Mesenchymal stem cell (in vitro differentiated cells and primary cell): ENCODE measurements around the gene KLRG1.

Experiments
- DNase-seq: peaks from one replicate; pipeline ENCODE4 v3.0.0-alpha.2; 2013
- H2AFZ ChIP-seq: one replicate; pipeline ENCODE4 v1.6.1; 2013; ENCODE audit warnings: low read depth, mild to moderate bottlenecking, control low read depth, inconsistent platforms, low read length, moderate library complexity
- H2AK5ac ChIP-seq: 2 replicates; pipeline ENCODE4 v1.6.1; 2013; ENCODE audit warnings: low read length, moderate library complexity, mild to moderate bottlenecking, inconsistent platforms; ENCODE audit not compliant: severe bottlenecking
- H2BK120ac ChIP-seq: one replicate; pipeline ENCODE4 v1.6.1; 2013; ENCODE audit warnings: low read depth, mild to moderate bottlenecking, inconsistent platforms, low read length, moderate library complexity
- H2BK12ac ChIP-seq, 2 experiments: one replicate each; pipeline ENCODE4 v1.6.1; 2013; ENCODE audit warnings: inconsistent platforms in 2 of 2, low read length in 2 of 2, mild to moderate bottlenecking in 2 of 2, moderate library complexity in 2 of 2, control low read depth in 1 of 2
- H2BK15ac ChIP-seq: one replicate; pipeline ENCODE4 v1.6.1; 2013; ENCODE audit warnings: mild to moderate bottlenecking, low read depth, inconsistent platforms; ENCODE audit not compliant: poor library complexity, severe bottlenecking
- H2BK5ac ChIP-seq: 2 replicates; pipeline ENCODE4 v1.6.1; 2013; ENCODE audit warnings: low read depth, mild to moderate bottlenecking, low read length, control low read depth, inconsistent platforms; ENCODE audit not compliant: poor library complexity, severe bottlenecking
- H3K14ac ChIP-seq, 2 experiments: one replicate each; pipeline ENCODE4 v1.6.1; 2013; ENCODE audit warnings: inconsistent platforms in 2 of 2, low read length in 2 of 2, control low read depth in 1 of 2, mild to moderate bottlenecking in 1 of 2, moderate library complexity in 1 of 2
- H3K18ac ChIP-seq, 2 experiments: one replicate each; pipeline ENCODE4 v1.6.1; 2013; ENCODE audit warnings: inconsistent platforms in 2 of 2, low read length in 2 of 2, control low read depth in 1 of 2, low read depth in 1 of 2, mild to moderate bottlenecking in 1 of 2
- H3K23ac ChIP-seq, 2 experiments: one replicate each; pipeline ENCODE4 v1.6.1; 2013; ENCODE audit warnings: inconsistent platforms in 2 of 2, low read length in 2 of 2, mild to moderate bottlenecking in 2 of 2, moderate library complexity in 2 of 2, control low read depth in 1 of 2
- H3K27ac ChIP-seq: 2 replicates; pipeline ENCODE4 v1.5.1; 2013; ENCODE audit warnings: mild to moderate bottlenecking, moderate library complexity, low read length, control low read depth, inconsistent platforms; ENCODE audit not compliant: poor library complexity, severe bottlenecking
- H3K27me3 ChIP-seq, 2 experiments: 2 replicates each; pipeline versions ENCODE4 v1.6.1 to v1.7.0; 2013; ENCODE audit warnings: low read length in 2 of 2, mild to moderate bottlenecking in 2 of 2, moderate library complexity in 2 of 2, control low read depth in 1 of 2, inconsistent platforms in 1 of 2; ENCODE audit not compliant: control insufficient read depth in 1 of 2, insufficient read depth in 1 of 2
- H3K36me3 ChIP-seq, 2 experiments: 2 replicates each; pipeline versions ENCODE4 v1.6.1 to v1.7.0; 2013; ENCODE audit warnings: low read length in 2 of 2, control low read depth in 1 of 2, inconsistent platforms in 1 of 2, low read depth in 1 of 2, mild to moderate bottlenecking in 1 of 2; ENCODE audit not compliant: insufficient read depth in 2 of 2, control insufficient read depth in 1 of 2
- H3K4ac ChIP-seq, 2 experiments: one replicate each; pipeline ENCODE4 v1.6.1; 2013; ENCODE audit warnings: inconsistent platforms in 2 of 2, low read length in 2 of 2, mild to moderate bottlenecking in 2 of 2, moderate library complexity in 2 of 2, control low read depth in 1 of 2, low read depth in 1 of 2
- H3K4me1 ChIP-seq: 2 replicates; pipeline ENCODE4 v1.6.1; 2013; ENCODE audit warnings: low read depth, low read length, control low read depth; ENCODE audit not compliant: control insufficient read depth, insufficient read depth
- H3K4me2 ChIP-seq: 2 replicates; pipeline ENCODE4 v1.6.1; 2013; ENCODE audit warnings: low read length, mild to moderate bottlenecking, inconsistent platforms; ENCODE audit not compliant: poor library complexity, severe bottlenecking
- H3K4me3 ChIP-seq, 2 experiments: 2 replicates each; pipeline versions ENCODE4 v1.5.1 to v1.7.0; 2013; ENCODE audit warnings: low read length in 2 of 2, mild to moderate bottlenecking in 2 of 2, control low read depth in 1 of 2, low read depth in 1 of 2; ENCODE audit not compliant: insufficient read depth in 1 of 2
- H3K79me1 ChIP-seq: replicated peaks from 2 replicates; pipeline ENCODE4 v1.6.1; 2013; ENCODE audit warnings: mild to moderate bottlenecking, control low read depth, low read length, inconsistent platforms; ENCODE audit not compliant: poor library complexity, severe bottlenecking
- H3K9ac ChIP-seq: 2 replicates; pipeline ENCODE4 v1.7.0; 2013; ENCODE audit warnings: mild to moderate bottlenecking, low read length, moderate library complexity
- H3K9me3 ChIP-seq: 2 replicates; pipeline ENCODE4 v1.7.0; 2013; ENCODE audit warnings: mild to moderate bottlenecking, low read length; ENCODE audit not compliant: control insufficient read depth
- H4K8ac ChIP-seq: one replicate; pipeline ENCODE4 v1.6.1; 2013; ENCODE audit warnings: inconsistent platforms, mild to moderate bottlenecking, low read length, moderate library complexity
- H4K91ac ChIP-seq: one replicate; pipeline ENCODE4 v1.6.1; 2013; ENCODE audit warnings: mild to moderate bottlenecking, low read length, inconsistent platforms
- WGBS: methylation state at CpG from one replicate; pipeline ENCODE4 v1.1.7; 2013; ENCODE audit warnings: mixed read lengths; 5-methylcytosine and 5-hydroxymethylcytosine counted together

The KLRG1 gene

GRCh38 chr12:9036227-9036626 is 46.9 kb downstream of the KLRG1 start:
- no peak overlapping the region for H3K18ac ChIP-seq
- no peak overlapping the region for H3K27ac ChIP-seq
- H3K79me1 ChIP-seq = no peaks in the 10 kb centered on the region
- no peak overlapping the region for H2AK5ac ChIP-seq
- H3K4ac ChIP-seq = no peak overlapping the region
- no peak overlapping the region for H2BK120ac ChIP-seq
- no peak overlapping the region for H3K9ac ChIP-seq
- no peak overlapping the region for H3K14ac ChIP-seq
- WGBS = 79% methylated on average over 6 of the region's 6 CpGs
- no peak overlapping the region for H2AFZ ChIP-seq
- peaks cover 0 to 3% of the 10 kb centered on the region in 2 experiments for H3K27me3 ChIP-seq
- H3K4me1 ChIP-seq = no peaks in the 10 kb centered on the region
- no peak overlapping the region for H4K91ac ChIP-seq
- DNase-seq = no peak
- H3K23ac ChIP-seq = no peak overlapping the region
- no peaks in the 10 kb centered on the region for H3K36me3 ChIP-seq
- H2BK5ac ChIP-seq = no peak overlapping the region
- no peak overlapping the region for H2BK15ac ChIP-seq
- no peak overlapping the region for H4K8ac ChIP-seq
- H2BK12ac ChIP-seq = no peak overlapping the region
- no peak overlapping the region for H3K4me3 ChIP-seq
- no peaks in the 10 kb centered on the region for H3K9me3 ChIP-seq
- H3K4me2 ChIP-seq = no peak overlapping the region

- no peak overlapping the region for H2BK5ac ChIP-seq
- no peaks in the 10 kb centered on the region for H3K79me1 ChIP-seq
- H4K8ac ChIP-seq = no peak overlapping the region
- no peak overlapping the region for H3K4ac ChIP-seq
- no peak overlapping the region for H2AFZ ChIP-seq
- H3K23ac ChIP-seq = no peak overlapping the region
- no peak overlapping the region for H2BK120ac ChIP-seq
- no peak overlapping the region for H2AK5ac ChIP-seq
- no peak overlapping the region for H3K18ac ChIP-seq
- no peak overlapping the region for H3K27ac ChIP-seq
- H3K9me3 ChIP-seq = no peaks in the 10 kb centered on the region
- H2BK12ac ChIP-seq = no peak overlapping the region
- no peak for DNase-seq
- WGBS = no CpG with 5 or more reads among the region's 3 CpGs
- no peak overlapping the region for H3K4me2 ChIP-seq
- no peaks in the 10 kb centered on the region for H3K36me3 ChIP-seq
- no peak overlapping the region for H2BK15ac ChIP-seq
- peaks cover 0 to 3% of the 10 kb centered on the region in 2 experiments for H3K27me3 ChIP-seq
- no peak overlapping the region for H3K14ac ChIP-seq
- no peak overlapping the region for H4K91ac ChIP-seq
- no peak overlapping the region for H3K4me3 ChIP-seq
- no peaks in the 10 kb centered on the region for H3K4me1 ChIP-seq
- no peak overlapping the region for H3K9ac ChIP-seq
These were observed 48.1 kb downstream of the KLRG1 start for GRCh38 chr12:9037431-9037830.

- Histone ChIP-seq H3K14ac (no peak overlapping the region), H3K4me2 (no peak overlapping the region)
- WGBS = 0% methylated on average over 1 of the region's 3 CpGs
These were observed 50.1 kb downstream of the KLRG1 start for GRCh38 chr12:9039397-9039977.

GRCh38 chr12:9040484-9041186 is 51.3 kb downstream of the KLRG1 start:
- Histone ChIP-seq H3K4me2 (no peak overlapping the region), H3K4ac (no peak overlapping the region), H3K23ac (no peak overlapping the region), H3K9me3 (no peaks in the 10 kb centered on the region), H2AFZ (no peak overlapping the region), H3K4me1 (no peaks in the 10 kb centered on the region), H2BK120ac (no peak overlapping the region), H3K18ac (no peak overlapping the region), H3K79me1 (no peaks in the 10 kb centered on the region), H2BK5ac (no peak overlapping the region), H3K27me3 (peaks cover 0 to 3% of the 10 kb centered on the region in 2 experiments), H3K9ac (no peak overlapping the region), H2AK5ac (no peak overlapping the region), H2BK12ac (no peak overlapping the region), H4K91ac (no peak overlapping the region), H3K36me3 (no peaks in the 10 kb centered on the region), H3K14ac (no peak overlapping the region), H3K4me3 (no peak overlapping the region), H2BK15ac (no peak overlapping the region), H4K8ac (no peak overlapping the region), H3K27ac (no peak overlapping the region)
- no peak for DNase-seq
- WGBS = 67% methylated on average over 5 of the region's 5 CpGs

More at GRCh38 chr12:9039397-9039977, 50.1 kb downstream of the KLRG1 start:
- no peaks in the 10 kb centered on the region for H3K9me3 ChIP-seq
- no peaks in the 10 kb centered on the region for H3K79me1 ChIP-seq
- no peak overlapping the region for H3K27ac ChIP-seq
- H4K8ac ChIP-seq = no peak overlapping the region
- no peaks in the 10 kb centered on the region for H3K36me3 ChIP-seq
- H2BK15ac ChIP-seq = no peak overlapping the region
- peak; percentile 64 for DNase-seq
- no peak overlapping the region for H2BK5ac ChIP-seq
- H4K91ac ChIP-seq = no peak overlapping the region
- no peak overlapping the region for H3K9ac ChIP-seq
- H3K23ac ChIP-seq = no peak overlapping the region
- no peak overlapping the region for H2BK120ac ChIP-seq
- H3K4me3 ChIP-seq = no peak overlapping the region
- H2AFZ ChIP-seq = no peak overlapping the region
- H3K4ac ChIP-seq = no peak overlapping the region
- no peaks in the 10 kb centered on the region for H3K4me1 ChIP-seq
- no peak overlapping the region for H3K18ac ChIP-seq
- no peak overlapping the region for H2BK12ac ChIP-seq
- peaks cover 0 to 3% of the 10 kb centered on the region in 2 experiments for H3K27me3 ChIP-seq
- no peak overlapping the region for H2AK5ac ChIP-seq
